HG03442 (cell line): Measurements from ENCODE around the gene PLA2G1B.
"Not testable (repeated sequence)": the region's sequence is repeated elsewhere in the genome, so short reads cannot be mapped to it uniquely, and the experiment has no call there.

Experiments used
- ATAC-seq: cut with Tn5 transposase; IDR thresholded peaks from one replicate; pipeline ENCODE4 v1.9.1; 2021; ENCODE audit warnings: mild to moderate bottlenecking, moderate library complexity; ENCODE audit not compliant: unreplicated experiment

Gene PLA2G1B

DNA sequence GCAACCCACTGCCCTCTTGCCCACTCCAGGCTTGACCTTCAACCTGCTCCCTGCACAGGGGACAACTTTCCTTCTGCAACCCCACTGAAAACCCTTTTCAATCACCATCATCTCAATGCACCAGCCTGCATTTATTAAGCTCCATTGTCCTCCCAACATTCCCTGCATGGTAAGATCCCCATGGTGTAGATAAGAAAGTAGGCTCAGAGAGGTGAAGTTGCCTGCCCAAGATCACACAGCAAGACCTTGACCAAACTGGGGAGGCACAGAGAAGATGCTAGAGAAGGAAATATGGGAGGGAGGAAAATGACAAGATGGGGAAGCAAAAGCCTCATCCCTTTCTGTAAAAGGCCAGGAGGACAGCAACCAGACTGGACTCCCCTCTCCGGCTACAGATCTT, 31.5 kb upstream of the PLA2G1B start:
- no peak for ATAC-seq

DNA sequence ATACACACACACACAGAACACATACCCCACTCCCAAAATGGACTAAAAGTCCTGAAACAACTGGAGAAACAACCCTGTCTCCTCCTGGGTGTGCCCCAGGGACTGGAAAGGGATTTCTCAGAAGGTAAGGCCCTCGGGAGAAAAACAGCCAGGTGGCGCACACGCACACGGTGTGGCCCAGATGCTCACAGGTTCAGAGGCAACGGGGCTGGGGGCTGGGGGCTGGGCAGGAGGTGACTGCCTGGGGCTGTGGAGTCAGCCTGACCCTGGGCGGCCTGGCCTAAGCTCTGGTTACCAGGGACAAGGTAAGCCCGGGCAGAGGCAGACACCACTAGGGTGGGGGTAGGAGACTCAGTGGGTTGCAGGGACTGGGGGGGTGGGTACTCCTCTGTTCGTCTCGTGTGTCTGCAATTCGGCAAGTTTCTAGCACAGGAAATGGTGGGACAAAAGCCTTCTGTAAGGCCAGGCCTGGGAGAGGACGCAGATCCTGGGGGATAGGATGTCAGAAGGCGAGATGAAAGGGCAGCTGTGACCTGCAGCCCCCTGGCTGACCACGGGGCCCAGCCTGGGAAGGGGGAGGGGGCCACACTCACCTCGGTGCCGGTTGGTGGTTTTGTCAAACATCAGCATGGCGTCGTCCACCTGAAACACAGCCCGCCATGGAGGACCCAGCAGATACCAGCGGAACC, 31.0 kb upstream of the PLA2G1B start:
- no peak for ATAC-seq

DNA sequence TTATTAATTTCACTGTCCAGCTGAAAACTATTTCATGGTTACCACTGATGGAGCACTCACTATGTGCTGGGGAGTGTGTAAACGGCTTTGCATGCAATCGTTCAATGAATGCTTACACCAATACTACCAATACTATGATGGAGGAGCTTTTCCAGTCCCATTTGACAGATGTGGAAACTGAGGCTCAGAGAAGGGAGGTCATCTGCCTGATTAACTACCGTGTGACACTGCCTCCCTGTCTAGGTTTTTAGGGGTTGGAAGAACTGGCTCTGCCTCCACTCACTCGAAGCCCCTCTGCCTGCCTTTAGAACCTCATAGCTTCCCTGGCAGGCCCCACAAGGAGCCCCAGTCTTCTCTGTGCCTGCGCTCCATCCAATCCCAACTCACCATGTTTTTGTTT, 29.5 kb upstream of the PLA2G1B start:
- no peak for ATAC-seq

DNA sequence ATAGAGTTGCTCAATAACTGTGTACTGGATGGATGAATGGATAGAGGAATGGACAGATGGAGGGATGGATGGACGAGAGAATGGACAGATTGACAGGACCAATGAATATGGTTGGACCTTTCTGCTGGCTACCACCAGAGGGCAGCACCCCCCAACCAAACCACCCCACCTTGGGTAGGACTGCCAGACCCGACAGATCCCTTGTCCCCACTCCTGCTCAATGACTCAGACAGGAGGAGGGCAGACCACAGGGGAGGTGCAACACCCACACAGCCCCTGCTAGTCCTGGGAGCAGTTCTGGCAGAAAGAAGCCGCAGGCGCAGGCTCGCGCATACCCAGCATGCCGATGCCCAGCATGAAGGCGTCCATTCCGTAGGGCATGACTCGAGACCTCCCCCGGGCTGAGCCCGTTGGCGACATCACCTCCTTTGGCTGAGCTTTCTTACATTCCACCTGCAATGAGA, 29.0 kb upstream of the PLA2G1B start:
- no peak for ATAC-seq

DNA sequence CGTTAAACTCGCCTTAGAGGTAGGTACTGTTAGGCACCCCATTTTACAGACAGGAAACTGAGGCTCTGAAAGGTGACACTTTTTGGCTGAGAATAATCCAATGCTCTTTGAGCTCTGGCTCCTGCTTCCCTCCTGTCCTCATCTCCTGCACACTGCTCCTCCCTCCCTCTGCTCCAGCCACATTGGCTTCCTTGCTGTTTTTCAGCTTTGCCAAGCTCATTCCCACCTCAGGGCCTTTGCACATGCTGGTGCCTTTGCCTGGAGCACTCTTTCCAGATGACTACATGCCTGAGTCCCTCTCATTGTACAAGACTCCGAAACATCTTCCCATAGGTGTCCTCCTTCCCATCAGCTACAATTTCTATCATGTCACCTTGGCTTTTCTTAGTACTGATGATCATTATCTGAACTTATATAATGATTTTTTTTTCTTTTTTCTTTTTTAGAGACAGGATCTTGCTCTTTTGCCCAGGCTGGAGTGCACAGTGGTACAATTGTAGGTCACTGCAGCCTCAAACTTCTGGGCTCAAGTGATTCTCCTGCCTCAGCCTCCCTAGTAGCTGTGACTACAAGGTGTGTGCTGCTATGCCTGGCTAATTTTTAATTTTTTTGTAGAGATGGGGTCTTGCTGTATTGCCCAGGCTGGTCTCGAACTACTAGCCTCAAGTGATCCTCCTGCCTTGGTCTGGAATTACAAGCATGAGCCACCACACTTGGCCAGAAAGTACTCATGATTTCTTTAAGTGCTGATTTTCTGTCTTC, 26.2 kb upstream of the PLA2G1B start:
- no peak for ATAC-seq

DNA sequence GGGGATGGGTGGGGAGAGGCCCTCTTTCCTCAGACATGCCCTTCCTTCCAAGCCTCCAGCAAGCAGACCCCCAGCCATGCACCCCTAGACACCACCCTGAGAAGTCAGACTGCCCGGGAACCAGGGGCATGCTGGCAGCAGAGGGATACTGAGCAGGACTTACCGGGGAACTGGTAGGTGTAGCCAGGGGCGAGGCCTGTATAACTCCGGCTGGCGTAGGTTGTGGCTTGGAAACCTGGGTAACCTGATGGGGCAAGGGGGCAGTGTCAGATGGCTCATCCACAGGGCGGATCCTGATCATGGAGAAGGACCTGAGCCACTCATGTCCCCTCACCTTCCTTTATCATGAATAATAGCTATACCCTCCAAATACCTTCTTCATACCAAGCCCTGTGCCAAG, 25.6 kb upstream of the PLA2G1B start:
- no peak for ATAC-seq

DNA sequence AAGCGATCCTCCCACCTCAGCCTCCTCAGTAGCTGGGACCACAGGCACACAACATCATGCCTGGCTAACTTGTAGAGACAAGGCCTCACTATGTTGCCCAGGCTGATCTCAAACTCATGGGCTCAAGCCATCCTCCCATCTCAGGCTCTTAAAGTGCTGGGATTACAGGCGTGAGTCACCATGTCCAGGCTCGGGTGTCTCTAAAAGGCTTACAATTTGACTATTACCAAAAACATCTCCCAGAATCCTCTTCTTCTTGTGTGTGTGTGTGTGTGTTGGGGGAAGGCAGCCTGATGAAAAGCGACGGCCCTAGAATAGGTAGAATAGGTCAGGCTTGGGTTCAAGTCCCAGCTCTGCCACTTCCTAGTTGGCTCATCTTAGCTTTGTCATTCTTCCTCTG, 24.5 kb upstream of the PLA2G1B start:
- no peak for ATAC-seq

DNA sequence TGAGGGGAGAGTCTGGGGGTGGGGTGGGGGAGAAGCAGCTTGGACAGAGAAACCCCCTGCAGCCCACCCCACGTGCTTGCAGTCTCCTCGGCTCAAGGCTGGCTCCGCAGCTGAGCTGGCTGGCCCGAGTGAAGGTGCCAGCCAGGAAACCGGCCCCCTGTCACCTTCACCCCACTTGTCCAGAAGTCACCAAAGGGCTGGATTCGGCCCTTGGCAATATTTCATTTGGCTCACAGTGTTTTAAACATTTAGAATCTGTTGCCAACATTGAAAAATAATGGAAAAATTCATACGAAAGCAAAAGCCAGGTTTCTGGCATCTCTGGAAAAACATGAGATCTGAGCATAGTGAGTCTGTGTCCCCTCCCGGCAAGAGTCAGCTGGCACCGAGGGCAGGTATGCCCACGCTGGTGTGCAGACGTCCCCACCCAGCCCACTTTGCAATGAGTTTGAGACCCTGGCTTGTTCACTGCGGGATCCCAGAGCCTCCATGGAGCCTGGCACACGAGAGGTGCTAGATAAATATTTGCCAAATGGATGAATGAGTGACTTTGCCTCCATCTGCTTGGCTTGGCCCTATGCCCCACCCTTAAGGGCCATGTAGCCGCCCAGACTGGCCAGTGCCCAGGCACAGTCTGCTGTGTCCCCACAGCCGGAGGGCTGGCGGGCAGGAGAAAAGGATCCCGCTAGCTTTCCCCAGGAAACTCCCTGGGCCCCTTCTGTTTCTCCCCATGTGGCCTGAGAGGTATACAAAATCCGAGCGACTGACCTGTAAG, 23.2 kb upstream of the PLA2G1B start:
- no peak for ATAC-seq

DNA sequence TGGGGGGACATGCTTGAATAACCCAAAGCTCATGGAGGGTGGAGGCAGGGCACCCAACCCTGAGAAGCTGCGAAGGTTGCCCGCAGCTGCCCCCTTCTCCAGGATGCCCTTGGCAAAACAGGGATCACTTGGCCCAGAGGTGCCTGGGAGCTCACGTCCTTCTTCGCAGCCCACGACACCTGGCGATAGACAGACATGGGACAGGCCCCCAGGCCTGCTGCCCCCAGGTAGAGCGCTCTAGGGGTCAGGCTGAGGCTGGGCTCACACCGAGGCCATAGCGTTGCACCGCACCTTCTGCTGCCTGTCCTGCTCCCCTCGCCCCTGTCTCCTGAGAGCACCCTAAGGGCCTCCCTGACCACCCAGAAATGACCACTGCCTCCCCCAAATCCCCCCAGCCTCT, 20.2 kb upstream of the PLA2G1B start:
- no peak for ATAC-seq

DNA sequence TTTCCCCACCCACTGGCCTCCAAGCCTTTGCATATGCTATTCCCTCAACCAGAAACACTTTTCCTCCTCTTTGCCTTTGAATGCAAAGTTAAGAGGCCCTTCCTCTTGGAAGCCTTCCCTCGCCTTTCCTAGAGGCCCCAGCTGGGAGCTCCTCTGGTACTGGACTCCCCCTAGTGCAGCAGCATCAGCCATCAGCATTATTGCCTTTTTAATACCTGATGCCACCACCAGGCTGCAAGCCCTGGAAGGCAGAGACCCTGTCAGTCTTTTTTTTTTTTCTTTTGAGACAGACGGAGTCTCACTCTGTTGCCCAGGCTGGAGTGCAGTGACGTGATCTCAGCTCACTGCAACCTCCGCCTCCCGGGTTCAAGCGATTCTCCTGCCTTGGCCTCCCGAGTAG, 19.1 kb upstream of the PLA2G1B start:
- ATAC-seq, result no peak

DNA sequence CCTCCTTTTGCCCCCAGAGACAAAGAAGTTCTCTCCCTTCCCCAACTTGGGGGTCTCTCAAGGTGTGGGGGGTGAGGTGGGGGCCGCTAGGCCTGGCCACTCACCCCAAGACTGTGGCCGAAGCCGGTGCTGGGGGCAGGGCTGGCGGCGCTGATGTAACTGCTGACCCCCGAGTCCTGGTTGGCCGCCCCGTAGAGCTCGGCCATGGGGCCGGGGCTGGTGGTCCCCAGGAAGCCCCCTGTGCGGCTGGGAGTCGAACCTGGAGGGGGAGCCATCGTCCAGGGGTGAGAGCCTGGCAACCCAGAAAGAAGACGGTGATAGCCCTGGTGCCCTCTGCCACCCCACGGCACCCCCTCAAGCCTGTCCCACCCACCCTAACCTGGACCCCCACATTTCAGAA, 18.5 kb upstream of the PLA2G1B start:
- ATAC-seq, result no peak

DNA sequence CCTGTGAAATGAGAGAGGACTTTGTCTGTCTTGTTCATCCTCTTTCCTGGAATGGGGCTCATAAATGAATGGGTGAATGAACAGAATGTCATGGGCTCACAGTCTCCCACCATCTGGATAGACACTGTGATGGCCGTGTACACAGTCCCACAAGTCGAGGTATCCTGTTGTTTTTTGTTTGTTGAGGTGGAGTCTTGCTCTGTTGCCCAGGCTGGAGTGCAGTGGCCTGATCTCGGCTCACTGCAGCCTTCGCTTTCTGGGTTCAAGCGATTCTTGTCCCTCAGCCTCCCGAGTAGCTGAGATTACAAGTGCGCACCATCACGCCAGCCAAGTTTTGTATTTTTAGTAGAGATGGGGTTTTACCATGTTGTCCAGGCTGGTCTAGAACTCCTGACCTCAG, 16.1 kb upstream of the PLA2G1B start:
- no peak for ATAC-seq

DNA sequence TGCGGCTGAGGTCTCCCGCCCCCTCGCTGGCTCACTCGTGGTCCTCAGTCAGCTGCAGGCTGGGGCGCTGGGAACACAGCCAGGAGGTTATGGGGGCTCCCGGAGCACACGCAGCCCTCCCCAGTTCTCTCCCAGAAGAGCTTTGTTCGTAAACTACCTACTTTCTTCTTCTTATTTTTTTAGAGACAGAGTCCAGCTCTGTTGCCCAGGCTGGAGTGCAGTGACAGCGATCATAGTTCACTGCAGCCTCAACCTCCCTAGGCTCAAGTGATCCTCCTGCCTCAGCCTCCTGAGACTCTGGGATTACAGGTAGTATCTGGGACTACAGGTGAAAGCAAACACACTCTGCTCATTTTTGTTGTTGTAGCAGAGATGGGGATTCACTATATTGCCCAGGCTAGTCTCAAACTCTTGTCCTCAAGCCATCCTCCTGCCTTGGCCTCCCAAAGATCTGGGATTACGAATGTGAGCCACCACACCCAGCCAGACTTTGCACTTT, 15.5 kb upstream of the PLA2G1B start:
- no peak for ATAC-seq

DNA sequence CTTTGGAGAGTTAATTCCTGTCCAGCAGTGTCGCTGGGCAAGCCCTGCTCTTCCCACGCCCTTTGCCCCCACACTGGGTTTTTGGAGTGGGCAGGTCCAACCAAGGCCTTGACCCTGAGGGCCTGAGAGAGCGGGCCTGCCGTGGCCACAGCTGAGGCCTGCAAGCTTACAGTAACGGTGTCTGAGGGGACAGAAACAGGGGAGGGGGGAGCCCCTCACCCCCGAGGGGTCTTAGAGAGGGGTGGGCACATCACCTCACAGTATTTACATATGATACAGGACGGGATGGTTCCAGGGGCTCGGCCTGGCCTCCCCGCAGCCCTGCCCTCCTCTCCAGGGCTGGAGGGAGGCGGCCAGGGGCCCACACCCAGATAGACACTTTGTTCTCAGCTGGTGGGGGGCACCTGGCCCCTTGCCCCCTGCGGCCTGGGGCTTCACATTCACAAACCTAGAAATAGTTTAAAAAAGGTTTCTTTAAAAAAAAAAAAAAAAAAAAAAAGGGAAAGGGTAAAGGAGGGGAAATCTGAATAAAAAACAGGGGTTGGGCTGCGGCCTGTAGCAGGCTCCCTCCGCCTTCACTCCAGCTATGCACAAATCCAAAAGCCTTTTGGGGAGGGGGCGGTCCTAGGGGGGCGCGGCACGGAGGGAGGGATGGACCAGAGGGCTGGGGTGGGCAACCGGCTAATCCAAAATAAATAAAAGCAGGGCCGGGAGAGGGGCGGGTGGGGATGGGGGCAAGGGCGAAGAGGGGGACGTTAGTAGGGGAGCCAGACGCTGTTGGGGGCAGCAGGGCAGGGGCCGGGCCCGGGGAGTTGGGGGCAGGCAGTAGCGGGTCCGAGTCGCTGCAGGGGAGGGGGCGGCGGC, 14.8 kb upstream of the PLA2G1B start:
- ATAC-seq, result no peak

DNA sequence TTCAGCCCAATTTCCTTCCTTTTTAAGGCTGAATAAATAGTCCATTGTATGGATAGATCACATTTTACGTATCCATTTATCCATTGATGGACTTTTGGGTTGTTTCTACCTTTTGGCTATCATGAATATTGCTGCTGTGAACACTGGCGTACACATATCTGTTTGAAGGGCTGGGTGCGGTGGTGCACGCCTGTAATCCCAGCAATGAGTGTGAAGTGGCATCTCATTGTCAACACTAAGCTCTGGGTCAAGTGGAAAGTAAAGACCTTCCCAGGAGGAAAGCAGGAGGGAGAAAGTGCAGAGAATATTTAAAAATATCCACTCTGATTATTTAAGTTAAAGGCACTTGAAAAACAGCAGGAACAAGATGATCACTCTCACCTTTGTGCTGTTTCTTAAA, 11.7 kb upstream of the PLA2G1B start:
- ATAC-seq, result no peak

DNA sequence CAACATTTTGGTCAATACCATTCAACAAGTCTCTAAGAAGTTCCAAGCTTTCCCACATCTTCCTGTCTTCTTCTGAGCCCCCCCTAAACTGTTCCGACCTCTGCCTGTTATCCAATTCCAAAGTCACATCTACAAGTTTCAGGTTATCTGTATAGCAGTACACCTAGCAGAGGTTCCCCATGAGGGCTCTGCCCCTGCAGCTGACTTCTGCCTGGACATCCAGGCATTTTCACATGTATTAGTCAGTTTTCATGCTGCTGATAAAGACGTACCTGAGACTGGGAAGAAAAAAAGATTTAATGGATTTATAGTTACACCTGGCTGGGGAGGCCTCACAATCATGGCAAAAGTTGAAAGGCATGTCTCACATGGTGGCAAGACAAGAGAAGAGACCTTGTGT, 10.2 kb upstream of the PLA2G1B start:
- ATAC-seq, result no peak

DNA sequence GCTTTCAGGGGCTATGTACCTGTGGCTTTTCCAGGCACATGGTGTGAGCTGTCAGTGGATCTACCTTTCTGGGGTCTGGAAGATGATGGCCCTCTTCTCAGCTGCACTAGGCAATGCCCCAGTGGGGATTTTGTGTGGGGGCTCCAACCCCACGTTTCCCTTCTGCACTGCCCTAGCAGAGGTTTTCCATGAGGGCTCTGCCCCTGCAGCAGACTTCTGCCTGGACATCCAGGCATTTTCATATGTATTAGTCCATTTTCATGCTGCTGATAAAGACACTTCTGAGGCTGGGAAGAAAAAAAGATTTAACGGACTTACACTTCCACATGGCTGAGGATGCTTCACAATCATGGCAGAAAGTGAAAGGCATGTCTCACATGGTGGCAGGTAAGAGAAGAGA, 8.8 kb upstream of the PLA2G1B start:
- ATAC-seq, result not testable (repeated sequence)

DNA sequence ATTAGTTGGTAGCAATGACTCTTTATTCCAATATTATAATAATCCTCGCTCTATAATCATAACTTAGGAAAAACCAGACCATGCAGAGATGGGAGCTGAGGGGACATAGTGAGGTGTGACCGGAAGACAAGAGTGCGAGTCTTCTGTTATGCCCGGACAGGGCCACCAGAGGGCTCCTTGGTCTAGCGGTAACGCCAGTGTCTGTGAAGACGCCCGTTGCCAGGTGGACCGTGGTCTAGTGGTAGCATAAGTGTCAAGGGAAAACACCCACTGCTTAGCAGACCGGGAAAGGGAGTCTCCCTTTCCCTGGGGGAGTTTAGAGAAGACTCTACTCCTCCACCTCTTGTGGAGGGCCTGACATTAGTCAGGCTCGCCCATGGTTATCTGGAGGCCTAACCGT, 7.9 kb upstream of the PLA2G1B start:
- not testable (repeated sequence) for ATAC-seq

DNA sequence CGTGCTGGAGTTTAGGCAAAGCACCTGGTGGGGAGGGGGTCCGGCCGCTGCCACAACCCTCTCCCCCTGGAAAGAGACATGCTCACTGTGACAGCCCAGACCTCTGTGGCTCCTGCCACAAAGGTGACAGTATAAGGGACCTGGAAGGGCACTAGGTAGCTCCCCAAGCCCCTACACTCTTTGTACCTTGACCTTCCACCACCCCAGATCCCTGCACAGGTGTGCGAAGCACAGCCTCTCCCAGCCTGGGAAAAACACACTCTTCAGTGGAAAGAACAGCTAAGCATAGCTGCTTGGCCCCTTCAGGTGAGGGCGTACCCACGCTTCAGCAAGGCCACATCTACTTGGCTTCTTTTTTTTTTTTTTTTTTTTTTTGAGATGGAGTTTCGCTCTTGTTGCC, 4.9 kb upstream of the PLA2G1B start:
- ATAC-seq, result no peak

DNA sequence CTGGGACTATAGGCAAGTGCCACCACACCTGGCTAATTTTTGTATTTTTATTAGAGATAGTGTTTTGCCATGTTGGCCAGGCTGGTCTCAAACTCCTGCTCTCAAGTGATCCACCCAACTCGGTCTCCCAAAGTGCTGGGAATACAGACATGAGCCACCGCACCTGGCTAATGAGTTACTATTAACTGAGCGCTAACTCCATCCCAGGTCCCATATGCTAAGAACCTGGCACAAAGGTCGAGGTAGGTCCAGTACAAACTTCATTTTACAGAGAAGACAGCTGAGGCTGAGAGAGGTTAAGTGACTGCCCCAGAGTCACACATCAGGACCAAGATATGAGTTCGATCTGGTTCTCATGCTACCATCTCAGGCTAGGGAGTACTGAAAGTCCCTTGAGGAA, 4.5 kb upstream of the PLA2G1B start:
- no peak for ATAC-seq

DNA sequence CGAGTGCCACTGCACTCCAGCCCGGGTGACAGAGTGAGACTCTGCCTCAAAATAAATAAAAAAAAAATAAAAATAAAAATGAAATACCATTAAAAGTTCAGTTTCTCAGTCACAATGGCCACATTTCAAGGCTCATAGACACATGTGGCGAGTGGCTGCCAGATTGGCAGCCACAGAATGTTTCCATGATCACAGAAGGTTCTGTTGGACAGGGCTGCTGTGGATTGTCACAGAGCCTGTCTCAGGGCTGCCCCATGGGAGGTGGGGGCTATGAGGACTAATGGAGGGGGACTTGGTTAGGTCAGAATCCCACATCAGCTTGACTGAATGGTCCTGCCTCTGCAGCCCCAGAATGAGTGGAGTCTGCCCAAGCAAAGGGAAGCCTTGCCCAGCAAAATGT, 3.8 kb upstream of the PLA2G1B start:
- ATAC-seq, result no peak
